Measurements from ENCODE around the gene ATP6V1G2.

ATP6V1G2 gene

DNA sequence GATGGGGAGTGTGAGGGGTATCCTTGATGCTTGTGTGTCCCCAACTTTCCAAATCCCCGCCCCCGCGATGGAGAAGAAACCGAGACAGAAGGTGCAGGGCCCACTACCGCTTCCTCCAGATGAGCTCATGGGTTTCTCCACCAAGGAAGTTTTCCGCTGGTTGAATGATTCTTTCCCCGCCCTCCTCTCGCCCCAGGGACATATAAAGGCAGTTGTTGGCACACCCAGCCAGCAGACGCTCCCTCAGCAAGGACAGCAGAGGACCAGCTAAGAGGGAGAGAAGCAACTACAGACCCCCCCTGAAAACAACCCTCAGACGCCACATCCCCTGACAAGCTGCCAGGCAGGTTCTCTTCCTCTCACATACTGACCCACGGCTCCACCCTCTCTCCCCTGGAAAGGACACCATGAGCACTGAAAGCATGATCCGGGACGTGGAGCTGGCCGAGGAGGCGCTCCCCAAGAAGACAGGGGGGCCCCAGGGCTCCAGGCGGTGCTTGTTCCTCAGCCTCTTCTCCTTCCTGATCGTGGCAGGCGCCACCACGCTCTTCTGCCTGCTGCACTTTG lies 29.0 kb upstream of the ATP6V1G2 start, which contains the start of gene TNF:
Gene TNF, plus strand, starts transcription at position 231 of the 567 bp plus-strand sequence. Its CDS starts 177 bp downstream, at position 408.
- peak; percentile 79 for DNase-seq

DNA sequence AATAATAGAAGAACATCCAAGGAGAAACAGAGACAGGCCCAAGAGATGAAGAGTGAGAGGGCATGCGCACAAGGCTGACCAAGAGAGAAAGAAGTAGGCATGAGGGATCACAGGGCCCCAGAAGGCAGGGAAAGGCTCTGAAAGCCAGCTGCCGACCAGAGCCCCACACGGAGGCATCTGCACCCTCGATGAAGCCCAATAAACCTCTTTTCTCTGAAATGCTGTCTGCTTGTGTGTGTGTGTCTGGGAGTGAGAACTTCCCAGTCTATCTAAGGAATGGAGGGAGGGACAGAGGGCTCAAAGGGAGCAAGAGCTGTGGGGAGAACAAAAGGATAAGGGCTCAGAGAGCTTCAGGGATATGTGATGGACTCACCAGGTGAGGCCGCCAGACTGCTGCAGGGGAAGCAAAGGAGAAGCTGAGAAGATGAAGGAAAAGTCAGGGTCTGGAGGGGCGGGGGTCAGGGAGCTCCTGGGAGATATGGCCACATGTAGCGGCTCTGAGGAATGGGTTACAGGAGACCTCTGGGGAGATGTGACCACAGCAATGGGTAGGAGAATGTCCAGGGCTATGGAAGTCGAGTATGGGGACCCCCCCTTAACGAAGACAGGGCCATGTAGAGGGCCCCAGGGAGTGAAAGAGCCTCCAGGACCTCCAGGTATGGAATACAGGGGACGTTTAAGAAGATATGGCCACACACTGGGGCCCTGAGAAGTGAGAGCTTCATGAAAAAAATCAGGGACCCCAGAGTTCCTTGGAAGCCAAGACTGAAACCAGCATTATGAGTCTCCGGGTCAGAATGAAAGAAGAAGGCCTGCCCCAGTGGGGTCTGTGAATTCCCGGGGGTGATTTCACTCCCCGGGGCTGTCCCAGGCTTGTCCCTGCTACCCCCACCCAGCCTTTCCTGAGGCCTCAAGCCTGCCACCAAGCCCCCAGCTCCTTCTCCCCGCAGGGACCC lies 28.0 kb upstream of the ATP6V1G2 start:
- no peak for DNase-seq

DNA sequence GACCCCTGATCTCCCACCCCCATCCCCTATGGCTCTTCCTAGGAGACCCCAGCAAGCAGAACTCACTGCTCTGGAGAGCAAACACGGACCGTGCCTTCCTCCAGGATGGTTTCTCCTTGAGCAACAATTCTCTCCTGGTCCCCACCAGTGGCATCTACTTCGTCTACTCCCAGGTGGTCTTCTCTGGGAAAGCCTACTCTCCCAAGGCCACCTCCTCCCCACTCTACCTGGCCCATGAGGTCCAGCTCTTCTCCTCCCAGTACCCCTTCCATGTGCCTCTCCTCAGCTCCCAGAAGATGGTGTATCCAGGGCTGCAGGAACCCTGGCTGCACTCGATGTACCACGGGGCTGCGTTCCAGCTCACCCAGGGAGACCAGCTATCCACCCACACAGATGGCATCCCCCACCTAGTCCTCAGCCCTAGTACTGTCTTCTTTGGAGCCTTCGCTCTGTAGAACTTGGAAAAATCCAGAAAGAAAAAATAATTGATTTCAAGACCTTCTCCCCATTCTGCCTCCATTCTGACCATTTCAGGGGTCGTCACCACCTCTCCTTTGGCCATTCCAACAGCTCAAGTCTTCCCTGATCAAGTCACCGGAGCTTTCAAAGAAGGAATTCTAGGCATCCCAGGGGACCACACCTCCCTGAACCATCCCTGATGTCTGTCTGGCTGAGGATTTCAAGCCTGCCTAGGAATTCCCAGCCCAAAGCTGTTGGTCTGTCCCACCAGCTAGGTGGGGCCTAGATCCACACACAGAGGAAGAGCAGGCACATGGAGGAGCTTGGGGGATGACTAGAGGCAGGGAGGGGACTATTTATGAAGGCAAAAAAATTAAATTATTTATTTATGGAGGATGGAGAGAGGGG lies 27.1 kb upstream of the ATP6V1G2 start:
- DNase-seq: no peak

DNA sequence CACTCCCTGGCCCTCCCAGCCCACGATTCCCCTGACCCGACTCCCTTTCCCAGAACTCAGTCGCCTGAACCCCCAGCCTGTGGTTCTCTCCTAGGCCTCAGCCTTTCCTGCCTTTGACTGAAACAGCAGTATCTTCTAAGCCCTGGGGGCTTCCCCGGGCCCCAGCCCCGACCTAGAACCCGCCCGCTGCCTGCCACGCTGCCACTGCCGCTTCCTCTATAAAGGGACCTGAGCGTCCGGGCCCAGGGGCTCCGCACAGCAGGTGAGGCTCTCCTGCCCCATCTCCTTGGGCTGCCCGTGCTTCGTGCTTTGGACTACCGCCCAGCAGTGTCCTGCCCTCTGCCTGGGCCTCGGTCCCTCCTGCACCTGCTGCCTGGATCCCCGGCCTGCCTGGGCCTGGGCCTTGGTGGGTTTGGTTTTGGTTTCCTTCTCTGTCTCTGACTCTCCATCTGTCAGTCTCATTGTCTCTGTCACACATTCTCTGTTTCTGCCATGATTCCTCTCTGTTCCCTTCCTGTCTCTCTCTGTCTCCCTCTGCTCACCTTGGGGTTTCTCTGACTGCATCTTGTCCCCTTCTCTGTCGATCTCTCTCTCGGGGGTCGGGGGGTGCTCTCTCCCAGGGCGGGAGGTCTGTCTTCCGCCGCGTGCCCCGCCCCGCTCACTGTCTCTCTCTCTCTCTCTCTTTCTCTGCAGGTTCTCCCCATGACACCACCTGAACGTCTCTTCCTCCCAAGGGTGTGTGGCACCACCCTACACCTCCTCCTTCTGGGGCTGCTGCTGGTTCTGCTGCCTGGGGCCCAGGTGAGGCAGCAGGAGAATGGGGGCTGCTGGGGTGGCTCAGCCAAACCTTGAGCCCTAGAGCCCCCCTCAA lies 25.9 kb upstream of the ATP6V1G2 start, which contains the start of gene LTA:
Gene LTA, plus strand, starts transcription at position 249 of the 871 bp plus-strand sequence. Its CDS starts 454 bp downstream, at position 703.
- peak; percentile 79 for DNase-seq

DNA sequence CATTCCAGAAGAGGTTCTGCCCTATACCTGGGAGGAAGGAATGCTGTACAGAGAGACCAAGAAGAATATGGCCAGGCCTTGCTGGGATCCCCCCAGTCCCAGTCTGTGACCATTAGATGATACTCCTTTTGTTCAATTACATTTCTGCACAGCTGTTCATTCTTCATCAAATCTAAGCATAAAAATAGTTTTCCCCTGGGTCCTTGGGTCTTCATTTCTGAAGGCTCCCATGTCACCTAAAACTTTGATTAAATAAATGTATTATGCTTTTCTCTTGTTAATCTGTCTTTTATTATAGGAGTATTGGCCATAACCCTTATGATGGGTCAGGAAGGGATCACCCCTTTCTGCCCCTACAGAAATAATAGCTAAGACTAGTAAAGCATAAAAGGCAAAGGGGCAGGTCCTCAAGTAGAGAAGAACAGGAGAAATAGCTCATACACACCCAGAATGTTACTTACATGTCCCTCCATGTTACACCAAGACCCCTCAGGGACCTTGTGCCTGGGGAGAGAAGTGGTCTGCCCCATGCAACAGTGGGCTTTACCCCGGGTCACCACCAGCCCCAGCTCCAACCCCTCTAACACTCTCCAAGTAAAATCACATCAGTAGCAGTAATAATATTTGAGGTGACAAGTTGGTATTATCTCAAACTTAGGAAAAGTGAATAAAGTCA lies 23.6 kb upstream of the ATP6V1G2 start:
- no peak for DNase-seq

DNA sequence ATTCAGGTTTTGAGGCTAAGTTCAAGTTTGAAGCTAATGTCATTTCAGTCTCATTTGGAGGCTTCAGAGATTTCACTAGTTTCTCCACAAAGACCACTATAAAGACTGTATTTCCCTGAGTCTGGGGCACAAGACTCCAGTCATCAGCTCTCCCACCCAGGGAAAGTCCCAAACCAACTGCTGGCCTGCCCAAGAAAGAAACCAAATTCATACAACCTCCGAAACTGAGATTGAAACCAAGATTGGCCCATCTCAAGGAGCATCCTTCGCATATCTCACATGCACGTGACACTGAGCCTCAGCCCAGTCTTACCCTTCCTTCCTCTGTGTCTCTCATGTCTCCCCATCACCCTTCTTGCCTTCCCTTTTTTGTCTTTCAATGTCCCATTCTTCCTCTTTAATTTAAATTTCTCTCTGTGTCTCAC lies 22.1 kb upstream of the ATP6V1G2 start:
- DNase-seq: peak; percentile 52

DNA sequence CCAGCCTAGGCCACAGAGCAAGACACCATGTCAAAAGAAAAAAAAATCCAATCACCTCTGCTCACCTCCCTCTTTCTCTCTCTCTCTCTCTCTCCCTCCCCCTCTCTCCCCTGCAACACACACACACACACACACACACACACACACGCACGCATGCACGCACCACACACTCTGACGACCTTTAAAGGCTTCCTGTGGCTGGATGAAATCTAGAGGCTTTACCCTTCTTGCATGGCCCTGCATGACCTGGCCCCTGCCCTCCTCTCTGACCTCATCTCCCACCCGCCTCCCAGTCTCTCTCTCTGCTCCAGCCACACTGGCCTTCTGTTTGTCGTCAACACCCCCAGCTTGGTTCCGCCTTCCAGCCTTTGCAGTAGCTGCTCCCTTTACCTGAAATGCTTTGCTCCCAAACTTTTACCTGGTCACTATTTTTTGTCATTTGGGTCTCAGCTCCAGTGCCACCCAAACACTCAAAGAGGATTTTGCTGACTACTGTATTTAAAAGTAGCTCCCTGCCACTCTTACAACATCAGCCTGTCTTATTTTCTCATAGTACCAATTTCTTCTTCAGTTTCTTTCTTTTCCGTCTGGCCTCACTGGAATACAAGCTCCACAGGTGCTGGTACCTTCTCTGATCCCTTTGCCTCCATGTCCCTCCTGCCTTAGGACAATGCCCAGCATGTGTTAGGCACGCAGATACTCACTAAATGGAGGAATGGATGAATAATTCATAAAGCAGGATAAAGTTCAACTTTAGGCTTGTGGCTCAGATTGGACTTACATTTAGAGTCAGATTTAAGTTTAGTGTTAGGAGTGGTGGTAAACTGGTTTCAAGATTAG lies 21.3 kb upstream of the ATP6V1G2 start:
- no peak for DNase-seq

DNA sequence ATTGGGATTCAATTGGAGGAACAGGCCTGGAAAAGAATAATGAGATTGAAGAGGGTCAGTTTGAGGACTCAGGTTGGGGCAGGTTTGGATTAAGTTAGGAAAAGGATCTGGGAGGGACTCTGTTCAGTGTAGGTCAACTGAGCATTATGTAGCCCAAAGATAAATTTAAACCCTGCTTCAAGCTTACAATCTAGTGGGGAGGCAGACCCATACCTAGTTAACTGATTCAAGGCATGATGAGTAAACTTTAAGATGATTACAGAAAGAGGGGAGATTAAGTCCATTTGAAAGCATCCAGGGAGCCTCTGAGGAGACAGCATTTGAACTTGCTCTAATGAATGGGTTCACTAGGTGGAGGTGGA lies 14.3 kb upstream of the ATP6V1G2 start:
- DNase-seq: no peak

DNA sequence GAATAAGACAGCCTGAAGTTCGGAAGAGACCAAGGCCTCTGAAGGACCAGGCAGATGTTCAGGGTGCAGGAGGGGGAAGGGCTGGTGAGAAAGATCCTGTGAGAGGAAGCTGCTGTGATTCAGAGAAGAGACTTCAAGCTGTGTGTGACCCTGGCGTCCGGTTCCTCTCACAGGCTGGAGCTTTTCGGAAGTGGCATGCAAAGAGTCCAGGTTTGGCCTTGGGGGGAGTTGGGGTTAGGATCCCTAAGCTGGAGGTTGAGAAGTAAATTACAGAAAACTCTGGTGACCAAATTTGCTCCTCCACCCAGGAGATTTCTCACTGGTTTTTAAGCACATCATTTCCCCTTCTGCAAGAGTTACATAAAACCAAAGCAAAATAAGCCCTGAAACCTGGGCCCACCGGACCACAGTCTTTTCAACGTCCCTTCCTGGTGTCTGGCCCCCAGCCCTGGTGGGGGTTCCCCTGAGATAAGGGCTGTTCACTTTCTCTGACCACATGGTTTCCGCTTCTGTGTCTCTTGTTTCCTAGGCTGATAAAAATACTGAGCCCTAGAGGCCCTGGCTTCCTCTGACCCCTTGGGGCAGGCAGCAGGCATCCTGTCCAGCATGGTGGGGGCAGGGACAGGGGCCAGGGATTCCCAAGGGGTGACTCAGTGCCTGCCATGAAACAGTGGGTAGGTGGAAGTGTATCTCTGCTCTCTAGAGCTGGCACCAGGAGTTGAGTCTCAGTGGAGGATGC lies 13.7 kb upstream of the ATP6V1G2 start:
- peak; percentile 34 for DNase-seq

DNA sequence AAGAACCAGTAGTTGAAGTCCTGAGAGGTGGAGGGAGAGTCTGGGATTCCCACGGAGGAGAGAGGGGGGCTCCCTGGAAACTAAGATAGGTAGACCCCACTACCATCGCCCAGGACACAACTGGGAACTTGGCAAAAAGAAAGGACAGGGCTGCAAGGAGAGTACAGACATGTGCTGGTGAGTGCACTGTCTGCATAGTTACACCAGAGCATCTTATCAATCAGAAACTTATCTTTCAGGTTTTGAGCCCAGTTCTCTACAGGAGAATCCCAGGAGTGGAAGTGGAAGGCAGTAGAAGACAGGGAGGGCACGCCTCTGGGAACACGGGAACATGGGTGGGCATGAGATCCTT lies 13.2 kb upstream of the ATP6V1G2 start:
- DNase-seq: no peak

DNA sequence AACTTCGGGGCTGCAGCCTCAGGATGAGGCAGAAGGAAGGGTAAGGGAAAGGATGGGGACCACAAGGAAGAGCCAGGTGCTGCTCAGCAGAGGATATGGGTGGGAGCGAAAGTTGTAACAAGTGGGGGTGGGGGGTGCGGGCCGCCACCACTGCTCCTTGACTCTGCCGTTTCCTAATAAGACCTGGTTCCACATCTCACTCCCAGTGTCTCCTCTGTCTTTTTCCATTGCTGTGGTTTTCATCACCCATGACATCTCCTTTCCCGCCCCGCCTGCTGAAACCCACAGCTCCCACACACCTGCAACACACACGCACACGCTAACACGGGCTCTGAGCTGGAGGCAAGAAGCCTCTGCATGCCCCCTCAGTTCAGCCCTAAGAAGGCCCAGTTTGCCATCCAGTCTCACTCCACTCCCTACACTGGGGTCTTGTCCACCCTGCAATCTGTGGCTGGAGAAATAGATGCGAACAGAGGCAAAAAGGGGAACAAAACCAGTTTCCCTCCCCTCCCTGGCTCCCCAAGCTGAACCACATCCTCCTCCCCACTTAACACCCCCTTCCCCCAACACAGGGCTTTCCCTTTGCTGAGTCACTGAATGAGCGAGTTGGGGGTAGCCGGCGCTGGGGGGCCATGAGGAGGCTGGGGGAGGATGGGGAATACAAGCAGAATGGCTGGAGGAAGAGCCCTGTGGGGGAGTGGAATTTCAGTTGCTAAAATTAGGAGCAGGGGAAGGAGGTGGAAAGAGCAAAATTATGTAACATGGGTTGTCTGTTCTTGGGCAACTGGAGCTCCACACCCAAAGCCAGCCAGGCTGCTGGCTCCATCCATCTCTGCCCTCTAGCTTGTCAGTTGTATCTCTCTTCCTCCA lies 12.5 kb upstream of the ATP6V1G2 start:
- DNase-seq: peak; percentile 62

DNA sequence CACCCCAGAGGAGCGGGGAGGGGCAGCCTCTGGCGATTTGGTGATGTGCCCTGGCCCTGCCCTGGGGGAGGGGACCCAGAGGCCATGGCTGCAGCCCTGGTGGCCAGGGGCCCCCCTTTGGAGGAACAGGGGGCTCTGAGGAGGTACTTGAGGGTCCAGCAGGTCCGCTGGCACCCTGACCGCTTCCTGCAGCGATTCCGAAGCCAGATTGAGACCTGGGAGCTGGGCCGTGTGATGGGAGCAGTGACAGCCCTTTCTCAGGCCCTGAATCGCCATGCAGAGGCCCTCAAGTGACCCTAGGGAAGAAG lies 11.9 kb upstream of the ATP6V1G2 start:
- DNase-seq: no peak

DNA sequence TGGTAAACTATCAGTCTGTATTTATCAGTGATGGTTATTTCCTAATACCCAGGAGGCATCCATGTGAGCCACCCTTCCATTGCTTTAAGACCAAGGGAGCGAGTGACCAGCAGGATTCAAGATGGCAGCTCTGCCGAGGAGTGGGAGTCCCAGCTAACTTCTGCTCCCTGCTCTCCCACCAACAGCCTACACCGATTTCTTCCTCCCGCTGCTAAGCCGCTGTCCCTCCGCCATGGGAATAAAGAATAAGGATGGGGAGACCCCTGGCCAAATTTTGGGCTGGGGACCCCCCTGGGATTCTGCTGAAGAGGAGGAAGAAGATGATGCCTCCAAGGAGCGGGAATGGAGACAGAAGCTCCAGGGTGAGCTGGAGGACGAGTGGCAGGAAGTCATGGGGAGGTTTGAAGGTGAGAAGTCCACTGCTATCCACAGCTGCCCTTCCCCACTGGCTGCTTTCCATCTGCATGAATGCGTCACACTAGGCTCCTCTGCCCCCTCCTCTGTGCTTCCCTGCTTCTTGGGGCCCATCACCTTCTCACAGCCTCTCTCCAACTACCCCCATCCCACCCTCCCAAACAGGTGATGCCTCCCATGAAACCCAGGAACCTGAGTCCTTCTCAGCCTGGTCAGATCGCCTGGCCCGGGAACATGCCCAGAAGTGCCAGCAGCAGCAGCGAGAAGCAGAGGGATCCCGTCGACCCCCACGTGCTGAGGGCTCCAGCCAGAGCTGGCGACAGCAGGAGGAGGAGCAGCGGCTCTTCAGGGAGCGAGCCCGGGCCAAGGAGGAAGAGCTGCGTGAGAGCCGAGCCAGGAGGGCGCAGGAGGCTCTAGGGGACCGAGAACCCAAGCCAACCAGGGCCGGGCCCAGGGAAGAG lies 11.3 kb upstream of the ATP6V1G2 start:
- DNase-seq: no peak

DNA sequence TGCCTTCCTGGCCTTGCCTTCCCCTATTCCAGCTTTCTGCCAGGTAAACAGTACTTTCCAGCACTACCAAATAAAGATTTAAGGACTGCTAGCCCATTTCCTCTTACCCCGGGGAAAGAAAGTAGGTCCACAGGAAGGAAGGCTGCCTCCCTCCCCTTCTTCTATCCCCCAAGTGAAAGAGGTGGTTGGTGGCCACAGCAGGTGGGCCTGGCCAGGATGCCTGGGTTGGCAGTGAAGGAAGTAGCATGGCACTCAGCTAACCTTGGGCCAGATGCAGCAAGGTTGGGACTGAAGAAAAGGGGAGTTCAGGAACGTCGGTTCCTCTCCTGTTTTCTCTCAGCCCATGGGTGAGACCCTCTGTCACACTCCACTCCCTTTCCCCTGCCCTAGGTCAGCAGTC lies 9.9 kb upstream of the ATP6V1G2 start:
- no peak for DNase-seq

DNA sequence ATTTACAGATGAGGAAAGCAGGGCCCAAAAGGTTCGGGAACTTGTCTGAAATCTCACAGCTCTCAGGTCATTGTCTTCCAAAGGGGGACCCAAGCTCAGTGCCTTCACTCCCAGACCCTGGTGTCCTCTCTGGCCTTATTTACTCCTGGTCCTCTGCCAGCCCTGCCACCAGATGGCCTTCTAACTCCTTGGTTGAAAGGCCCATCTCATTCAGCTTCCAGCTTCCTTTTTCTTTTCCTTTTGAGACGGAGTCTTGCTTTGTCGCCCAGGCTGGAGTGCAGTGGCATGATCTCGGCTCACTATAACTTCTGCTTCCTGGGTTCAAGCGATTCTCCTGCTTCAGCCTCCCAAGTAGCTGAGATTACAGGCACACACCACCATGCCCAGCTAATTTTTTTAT lies 5.0 kb upstream of the ATP6V1G2 start:
- DNase-seq: peak; percentile 66

DNA sequence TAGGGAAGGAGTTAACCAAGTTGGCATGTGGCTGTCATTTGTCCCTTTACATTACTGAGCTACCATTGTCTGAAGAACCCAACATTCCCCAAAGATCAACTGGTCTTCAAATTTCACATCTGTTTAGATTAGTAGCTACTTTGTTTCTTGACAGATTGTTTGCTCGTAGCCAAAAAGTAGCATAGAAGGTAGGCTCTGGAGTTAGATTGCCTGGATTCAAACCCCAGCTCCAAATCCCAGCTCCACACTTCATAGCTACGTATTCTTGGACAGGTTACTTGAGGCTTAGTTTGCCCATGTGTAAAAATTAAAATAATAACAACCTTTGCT lies 2.1 kb upstream of the ATP6V1G2 start:
- no peak for DNase-seq

DNA sequence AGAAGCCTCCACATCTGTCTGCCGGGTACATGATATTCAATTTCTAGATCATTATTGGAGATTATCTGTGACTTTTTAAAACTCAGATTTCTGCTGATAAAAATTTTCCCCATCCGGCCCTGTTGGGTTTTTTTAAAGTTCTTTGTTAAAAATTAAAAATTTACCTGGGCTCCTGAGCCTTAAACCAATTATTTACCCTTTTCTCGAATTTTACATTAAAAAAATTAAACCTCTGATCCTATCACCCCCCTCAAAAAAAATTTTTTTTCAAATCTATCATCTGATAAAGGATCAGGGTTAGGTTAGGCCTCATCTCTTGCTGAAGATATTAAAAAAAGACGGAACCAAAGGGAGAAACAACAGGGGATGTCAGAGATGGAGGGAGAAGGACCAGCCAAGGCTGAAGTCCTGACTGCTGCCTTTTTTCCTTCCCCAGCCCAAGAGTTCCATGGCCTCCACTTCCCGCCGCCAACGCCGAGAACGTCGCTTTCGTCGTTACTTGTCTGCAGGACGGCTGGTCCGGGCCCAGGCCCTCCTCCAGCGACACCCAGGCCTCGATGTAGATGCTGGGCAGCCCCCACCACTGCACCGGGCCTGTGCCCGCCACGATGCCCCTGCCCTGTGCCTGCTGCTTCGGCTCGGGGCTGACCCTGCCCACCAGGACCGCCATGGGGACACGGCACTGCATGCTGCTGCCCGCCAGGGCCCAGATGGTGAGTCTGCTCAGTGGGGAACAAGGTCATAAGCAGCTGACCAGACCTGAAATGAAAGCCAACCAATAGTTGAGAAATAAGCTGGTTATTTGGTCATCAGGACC lies 1.5 kb upstream of the ATP6V1G2 start:
- no peak for DNase-seq
